ENCODE data around the gene PPP1R9B. TPM values are rescaled to one million over a fixed set of nuclear protein-coding genes. Genes with fewer than 3 reads are reported as not detected.

Gene PPP1R9B
- total and polyA plus RNA-seq, 2 donors (not counting 1 experiment from before 2014, with no cell fraction given), result 80.7 to 220 TPM

DNA sequence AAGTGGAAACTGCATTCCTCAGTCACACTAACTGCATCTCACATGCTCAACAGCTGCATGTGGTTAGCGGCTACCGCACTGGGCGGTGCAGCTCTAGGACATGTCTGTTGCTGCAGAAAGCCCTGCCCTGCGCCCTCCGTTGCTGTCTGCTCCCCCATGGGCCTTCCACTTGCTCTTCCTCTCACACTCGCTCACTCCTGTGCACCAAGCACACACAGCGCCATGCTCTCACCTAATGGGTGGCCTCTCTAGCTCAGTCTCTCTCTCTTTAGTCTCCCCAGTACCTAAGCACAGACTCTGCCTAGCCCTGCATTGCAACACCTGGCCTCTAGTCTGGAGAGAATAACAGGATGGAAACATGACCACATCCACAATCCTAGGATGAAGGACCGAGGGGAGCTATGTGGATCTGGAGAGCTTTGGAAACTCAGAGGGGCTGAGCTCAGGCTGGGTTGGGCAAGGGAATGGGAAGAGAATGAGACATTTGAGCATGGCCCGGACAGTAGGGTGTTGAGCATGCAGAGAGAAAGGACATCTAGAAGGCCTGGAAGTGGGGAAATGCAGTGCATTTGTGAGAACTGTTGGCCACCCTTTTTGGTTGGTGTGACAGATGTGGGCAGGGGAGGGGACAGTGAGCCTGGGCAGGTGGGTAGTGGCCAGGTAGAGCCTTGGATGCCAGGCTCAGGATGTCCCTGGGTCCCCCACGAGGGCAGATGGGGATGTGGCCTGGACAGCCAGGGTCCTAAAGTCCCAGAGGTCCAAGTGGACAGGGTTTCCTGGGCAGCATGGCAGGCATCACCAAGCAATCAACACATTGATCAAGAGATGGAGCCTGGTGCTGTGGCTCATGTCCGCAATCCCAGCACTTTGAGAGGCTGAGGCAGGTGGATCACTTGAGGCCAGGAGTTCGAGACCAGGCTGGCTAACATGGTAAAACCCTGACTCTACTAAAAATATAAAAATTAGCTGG lies 31.4 kb upstream of the PPP1R9B start:
- Mint-ChIP-seq H3K4me3 (no peak overlapping the region), H3K4me1 (peaks cover 49% of the 10 kb centered on the region), H3K27ac (peak overlapping the region; percentile 26), H3K9me3 (ENCODE audit: insufficient read depth) (no peaks in the 10 kb centered on the region), H3K27me3 (no peaks in the 10 kb centered on the region)
- no peak overlapping the region for H3K4me2 ChIP-seq (replicated peaks; ENCODE audit: low read depth, low read length, poor library complexity, severe bottlenecking)
- peaks cover 32 to 43% of the 10 kb centered on the region in 2 donors for H3K4me1 ChIP-seq (ENCODE audit: control insufficient read depth in 2 of 2, insufficient read depth in 2 of 2, low read length in 2 of 2)
- ATAC-seq (ENCODE audit: low read depth) (no peak), DNase-seq (no peak)
- no peak overlapping the region for H3K27ac ChIP-seq (ENCODE audit: low read length in 2 of 2)
- intact Hi-C loops (cut with micrococcal nuclease), result no loop called here
- ChIA-PET POLR2A (no interaction called here), CTCF (interaction anchor here (0.8 to 3.3 kb wide), 8 partner anchors 8 to 87 kb away, joined by 3 to 10 read pairs (median 4); partner anchors contain the start of gene PDK2)
- 83% methylated on average over 10 of the region's 12 CpGs for WGBS (ENCODE audit: insufficient coverage)
- H3K9me3 ChIP-seq (ENCODE audit: control extremely low read depth in 1 of 3, control insufficient read depth in 2 of 3, insufficient read depth in 1 of 3, low read length in 2 of 3), result peaks cover 0 to 5% (median 0%) of the 10 kb centered on the region in 3 donors
- no peak overlapping the region for H2AFZ ChIP-seq (ENCODE audit: insufficient read depth, low read depth, low read length, poor library complexity, severe bottlenecking)
- H3K27me3 ChIP-seq (replicated peaks in 1 of 4; ENCODE audit: control extremely low read depth in 1 of 4, control insufficient read depth in 3 of 4, insufficient read depth in 4 of 4, low read length in 3 of 4), result no peaks in the 10 kb centered on the region
- H3K4me3 ChIP-seq (ENCODE audit: control extremely low read depth in 1 of 5, extremely low read depth in 1 of 5, insufficient read depth in 1 of 5, low read depth in 2 of 5, low read length in 4 of 5), result no peak overlapping the region
- no peaks in the 10 kb centered on the region for H3K36me3 ChIP-seq (replicated peaks in 1 of 2; ENCODE audit: control extremely low read depth in 1 of 2, control insufficient read depth in 1 of 2, extremely low read depth in 1 of 2, insufficient read depth in 2 of 2, low read length in 1 of 2)
- TF ChIP-seq, protein P1, sequence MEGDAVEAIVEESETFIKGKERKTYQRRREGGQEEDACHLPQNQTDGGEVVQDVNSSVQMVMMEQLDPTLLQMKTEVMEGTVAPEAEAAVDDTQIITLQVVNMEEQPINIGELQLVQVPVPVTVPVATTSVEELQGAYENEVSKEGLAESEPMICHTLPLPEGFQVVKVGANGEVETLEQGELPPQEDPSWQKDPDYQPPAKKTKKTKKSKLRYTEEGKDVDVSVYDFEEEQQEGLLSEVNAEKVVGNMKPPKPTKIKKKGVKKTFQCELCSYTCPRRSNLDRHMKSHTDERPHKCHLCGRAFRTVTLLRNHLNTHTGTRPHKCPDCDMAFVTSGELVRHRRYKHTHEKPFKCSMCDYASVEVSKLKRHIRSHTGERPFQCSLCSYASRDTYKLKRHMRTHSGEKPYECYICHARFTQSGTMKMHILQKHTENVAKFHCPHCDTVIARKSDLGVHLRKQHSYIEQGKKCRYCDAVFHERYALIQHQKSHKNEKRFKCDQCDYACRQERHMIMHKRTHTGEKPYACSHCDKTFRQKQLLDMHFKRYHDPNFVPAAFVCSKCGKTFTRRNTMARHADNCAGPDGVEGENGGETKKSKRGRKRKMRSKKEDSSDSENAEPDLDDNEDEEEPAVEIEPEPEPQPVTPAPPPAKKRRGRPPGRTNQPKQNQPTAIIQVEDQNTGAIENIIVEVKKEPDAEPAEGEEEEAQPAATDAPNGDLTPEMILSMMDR (IDR thresholded peaks at IDR 0.05), result no peak
- no peak for TF ChIP-seq EZH2 (IDR thresholded peaks at IDR 0.05; ENCODE audit: borderline replicate concordance, insufficient read depth, low read depth, low read length, poor library complexity, severe bottlenecking)
- no peak overlapping the region for H3K9ac ChIP-seq (ENCODE audit: low read length)
- no peaks in the 10 kb centered on the region for H4K20me1 ChIP-seq (ENCODE audit: control insufficient read depth, insufficient read depth, low read length, poor library complexity, severe bottlenecking)
- H3K79me2 ChIP-seq (ENCODE audit: control insufficient read depth, insufficient read depth, low read length), result no peaks in the 10 kb centered on the region

DNA sequence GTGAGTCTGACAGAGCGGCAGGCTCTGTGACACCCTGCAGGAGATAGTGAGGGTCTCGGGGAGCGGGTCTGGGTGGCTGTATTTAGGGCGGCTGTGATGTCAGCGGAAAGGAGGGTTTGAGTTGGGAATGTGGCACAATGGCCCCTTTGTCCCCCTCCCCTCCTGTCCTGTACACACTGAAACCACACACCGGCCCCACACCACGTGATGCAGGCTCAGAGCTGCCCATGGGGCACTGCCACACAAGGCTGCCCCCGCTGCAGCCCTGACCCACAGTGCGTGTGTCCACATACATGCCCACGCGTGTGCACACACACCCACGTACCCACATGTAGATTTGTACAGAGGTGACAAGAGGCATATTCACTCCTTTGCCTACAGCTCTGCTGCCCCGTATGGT lies 30.7 kb upstream of the PPP1R9B start:
- no peak for ATAC-seq (ENCODE audit: low read depth)
- DNase-seq, result no peak
- Histone ChIP-seq H3K4me1 (ENCODE audit: control insufficient read depth in 2 of 2, insufficient read depth in 2 of 2, low read length in 2 of 2) (peaks cover 32 to 43% of the 10 kb centered on the region in 2 donors), H3K79me2 (ENCODE audit: control insufficient read depth, insufficient read depth, low read length) (no peaks in the 10 kb centered on the region), H3K27me3 (replicated peaks in 1 of 4; ENCODE audit: control extremely low read depth in 1 of 4, control insufficient read depth in 3 of 4, insufficient read depth in 4 of 4, low read length in 3 of 4) (no peaks in the 10 kb centered on the region), H2AFZ (ENCODE audit: insufficient read depth, low read depth, low read length, poor library complexity, severe bottlenecking) (no peak overlapping the region), H3K36me3 (replicated peaks in 1 of 2; ENCODE audit: control extremely low read depth in 1 of 2, control insufficient read depth in 1 of 2, extremely low read depth in 1 of 2, insufficient read depth in 2 of 2, low read length in 1 of 2) (no peaks in the 10 kb centered on the region), H3K4me2 (replicated peaks; ENCODE audit: low read depth, low read length, poor library complexity, severe bottlenecking) (no peak overlapping the region), H3K4me3 (ENCODE audit: control extremely low read depth in 1 of 5, extremely low read depth in 1 of 5, insufficient read depth in 1 of 5, low read depth in 2 of 5, low read length in 4 of 5) (no peak overlapping the region), H3K9ac (ENCODE audit: low read length) (no peak overlapping the region), H3K9me3 (ENCODE audit: control extremely low read depth in 1 of 3, control insufficient read depth in 2 of 3, insufficient read depth in 1 of 3, low read length in 2 of 3) (no peaks in the 10 kb centered on the region), H4K20me1 (ENCODE audit: control insufficient read depth, insufficient read depth, low read length, poor library complexity, severe bottlenecking) (no peaks in the 10 kb centered on the region), H3K27ac (ENCODE audit: low read length in 2 of 2) (no peak overlapping the region)
- intact Hi-C loops (cut with micrococcal nuclease), result no loop called here
- POLR2A ChIA-PET, result no interaction called here
- peaks cover 46% of the 10 kb centered on the region for H3K4me1 Mint-ChIP-seq
- TF ChIP-seq, protein P1 (IDR thresholded peaks at IDR 0.05), result no peak
- TF ChIP-seq EZH2 (IDR thresholded peaks at IDR 0.05; ENCODE audit: borderline replicate concordance, insufficient read depth, low read depth, low read length, poor library complexity, severe bottlenecking), result no peak
- no peaks in the 10 kb centered on the region for H3K9me3 Mint-ChIP-seq (ENCODE audit: insufficient read depth)
- H3K4me3 Mint-ChIP-seq, result no peak overlapping the region
- H3K27me3 Mint-ChIP-seq, result no peaks in the 10 kb centered on the region
- H3K27ac Mint-ChIP-seq, result no peak overlapping the region
- CTCF ChIA-PET, result interaction anchor here (0.6 to 2.0 kb wide), 7 partner anchors 12 to 86 kb away, joined by 3 to 5 read pairs (median 3); partner anchors contain the start of gene PDK2
- WGBS (ENCODE audit: insufficient coverage), result 93% methylated on average over 7 of the region's 13 CpGs
